Neural progenitor cell (in vitro differentiated cells): ENCODE data around the gene CYFIP1. TPM values are rescaled to one million over a fixed set of nuclear protein-coding genes. Genes with fewer than 3 reads are reported as not detected.

ENCODE experiments used
- DNase-seq: peaks from one replicate; pipeline ENCODE4 v3.0.0-alpha.2; 2016; ENCODE audit warnings: low spot score
- H2AFZ ChIP-seq: fragments of 200-600 bp; sonication (generic); replicated peaks from 2 replicates; pipeline ENCODE4 v1.6.1; 2016; ENCODE audit warnings: antibody characterized with exemption
- H3F3A ChIP-seq: fragments of 200-600 bp; sonication (generic); 2 replicates; pipeline ENCODE4 v1.6.1; 2016; ENCODE audit warnings: antibody characterized with exemption, low read depth
- H3K27ac ChIP-seq: fragments of 200-600 bp; sonication (generic); 2 replicates; pipeline ENCODE4 v1.5.1; 2016; ENCODE audit warnings: mild to moderate bottlenecking
- H3K27me3 ChIP-seq: fragments of 200-600 bp; sonication (generic); 2 replicates; pipeline ENCODE4 v1.6.1; 2016; ENCODE audit warnings: mild to moderate bottlenecking, moderate library complexity
- H3K36me3 ChIP-seq: fragments of 200-600 bp; sonication (generic); 2 replicates; pipeline ENCODE4 v1.5.1; 2016
- H3K4me1 ChIP-seq: fragments of 200-600 bp; sonication (generic); 2 replicates; pipeline ENCODE4 v1.6.1; 2016; ENCODE audit warnings: mixed run types
- H3K4me2 ChIP-seq: fragments of 200-600 bp; sonication (generic); 2 replicates; pipeline ENCODE4 v1.6.1; 2016
- H3K4me3 ChIP-seq: fragments of 200-600 bp; sonication (generic); 2 replicates; pipeline ENCODE4 v1.5.1; 2016
- H3K79me2 ChIP-seq: fragments of 200-600 bp; sonication (generic); 2 replicates; pipeline ENCODE4 v1.6.1; 2016; ENCODE audit warnings: low read depth
- H3K9ac ChIP-seq: fragments of 200-600 bp; sonication (generic); 2 replicates; pipeline ENCODE4 v1.6.1; 2016
- H3K9me3 ChIP-seq: fragments of 200-600 bp; sonication (generic); 2 replicates; pipeline ENCODE4 v1.5.1; 2016; ENCODE audit warnings: low read depth
- H4K20me1 ChIP-seq: fragments of 200-600 bp; sonication (generic); 2 replicates; pipeline ENCODE4 v1.6.1; 2016; ENCODE audit warnings: low read depth
- H3K27ac Mint-ChIP-seq: 3 replicates; pipeline ENCODE4 v1.8.0; 2021; ENCODE audit warnings: mixed read lengths
- H3K27me3 Mint-ChIP-seq: 2 replicates; pipeline ENCODE4 v1.8.0; 2022; ENCODE audit warnings: low read depth, mild to moderate bottlenecking, inconsistent platforms, moderate library complexity, mixed read lengths; ENCODE audit not compliant: insufficient read depth
- H3K36me3 Mint-ChIP-seq: 3 replicates; pipeline ENCODE4 v1.8.0; 2021; ENCODE audit warnings: mixed read lengths
- H3K4me1 Mint-ChIP-seq: 3 replicates; pipeline ENCODE4 v1.8.0; 2021; ENCODE audit warnings: mixed read lengths
- H3K4me3 Mint-ChIP-seq: 3 replicates; pipeline ENCODE4 v1.8.0; 2021; ENCODE audit warnings: mild to moderate bottlenecking, moderate library complexity, mixed read lengths
- H3K9me3 Mint-ChIP-seq: 3 replicates; pipeline ENCODE4 v1.8.0; 2020; ENCODE audit warnings: mixed read lengths
- EZH2 ChIP-seq: fragments of 200-600 bp; sonication (generic); IDR thresholded peaks from 2 replicates; pipeline ENCODE4 v1.6.1; 2017; ENCODE audit warnings: antibody characterized with exemption, mild to moderate bottlenecking, moderate library complexity
- EZH2phosphoT487 ChIP-seq: fragments of 200-600 bp; sonication (generic); IDR thresholded peaks from 2 replicates; pipeline ENCODE4 v1.6.1; 2017; ENCODE audit warnings: antibody characterized with exemption
- total RNA-seq: library from RNA; depleted of rRNA; stranded (reverse); fragments of >200 nt; gene quantifications from 2 replicates; pipeline ENCODE4 v1.2.3, GENCODE V29; 2015; ENCODE audit warnings: low replicate concordance
- TF ChIP-seq, protein P1 (sequence below): fragments of 200-600 bp; sonication (generic); IDR thresholded peaks from 2 replicates; pipeline ENCODE4 v1.5.1; 2017; ENCODE audit warnings: antibody characterized with exemption, mild to moderate bottlenecking

The CYFIP1 gene
- total RNA-seq, 1 donor from 2014 or later = 94.6 TPM

DNA sequence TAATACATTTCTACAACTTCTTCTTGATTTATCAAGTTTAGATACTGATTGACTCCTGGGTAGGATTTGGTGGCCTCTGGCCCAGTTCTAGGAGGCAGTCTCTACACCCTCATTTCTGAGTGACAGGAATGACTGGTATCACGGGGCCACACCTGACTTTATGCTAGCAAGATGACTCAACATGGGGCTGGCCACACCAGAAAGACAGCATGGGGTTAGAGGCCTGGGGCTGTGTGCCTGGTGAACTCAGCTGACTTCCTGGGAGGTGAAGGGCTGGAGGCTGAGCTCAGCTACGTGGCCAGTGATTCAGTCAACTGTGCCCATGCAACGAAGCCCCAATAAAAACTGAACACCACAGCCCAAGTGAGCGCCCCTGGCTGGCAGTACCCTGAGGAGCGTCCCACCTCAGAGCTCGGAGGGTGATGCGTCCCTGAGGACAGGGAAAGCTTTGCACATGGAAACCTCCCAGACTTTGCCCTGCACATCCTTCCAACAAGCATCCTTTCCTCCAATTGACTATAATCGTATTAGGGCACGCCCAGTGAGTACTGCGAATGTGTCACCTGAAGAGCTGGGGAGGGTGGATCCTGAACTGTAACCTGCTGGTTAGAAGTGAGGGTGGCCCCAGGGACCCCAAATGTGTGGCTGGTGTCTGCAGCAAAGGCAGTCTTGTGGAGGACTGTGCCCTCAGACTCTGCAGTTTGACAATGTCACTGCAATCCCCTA, 84.5 kb downstream of the CYFIP1 start:
- no peak overlapping the region for H3K27ac Mint-ChIP-seq

DNA sequence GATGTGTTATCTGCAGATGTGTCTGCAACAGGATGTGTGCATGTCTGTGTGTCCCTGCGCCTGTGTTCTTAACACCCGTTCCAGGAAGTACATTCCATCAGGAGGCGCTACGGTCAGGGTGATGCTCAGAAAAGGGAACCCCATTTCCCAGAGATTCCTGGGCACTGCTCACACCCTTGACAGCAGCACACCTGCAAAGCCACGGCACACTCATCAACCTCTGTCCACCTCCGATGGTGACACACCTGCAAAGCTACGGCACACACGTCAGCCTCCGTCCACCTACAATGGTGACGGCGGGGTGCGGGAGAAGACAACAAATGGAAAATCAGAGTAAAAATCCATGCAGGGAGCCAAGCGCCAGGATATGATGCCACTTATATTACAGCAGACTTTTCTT, 86.3 kb downstream of the CYFIP1 start:
- Mint-ChIP-seq H3K27ac (no peak overlapping the region), H3K27me3 (no peaks in the 10 kb centered on the region), H3K9me3 (no peaks in the 10 kb centered on the region), H3K36me3 (peaks cover 13% of the 10 kb centered on the region), H3K4me1 (no peaks in the 10 kb centered on the region), H3K4me3 (no peak overlapping the region)
- Histone ChIP-seq H2AFZ (no peak overlapping the region), H3K27me3 (no peaks in the 10 kb centered on the region), H3K4me1 (no peaks in the 10 kb centered on the region), H3K79me2 (no peaks in the 10 kb centered on the region), H3K27ac (no peak overlapping the region), H3K9ac (no peak overlapping the region), H4K20me1 (no peaks in the 10 kb centered on the region), H3K4me2 (no peak overlapping the region), H3K4me3 (no peak overlapping the region), H3K36me3 (no peaks in the 10 kb centered on the region), H3K9me3 (no peaks in the 10 kb centered on the region), H3F3A (no peaks in the 10 kb centered on the region)
- DNase-seq = no peak
- TF ChIP-seq EZH2 (no peak), EZH2phosphoT487 (no peak)
- TF ChIP-seq, protein P1, sequence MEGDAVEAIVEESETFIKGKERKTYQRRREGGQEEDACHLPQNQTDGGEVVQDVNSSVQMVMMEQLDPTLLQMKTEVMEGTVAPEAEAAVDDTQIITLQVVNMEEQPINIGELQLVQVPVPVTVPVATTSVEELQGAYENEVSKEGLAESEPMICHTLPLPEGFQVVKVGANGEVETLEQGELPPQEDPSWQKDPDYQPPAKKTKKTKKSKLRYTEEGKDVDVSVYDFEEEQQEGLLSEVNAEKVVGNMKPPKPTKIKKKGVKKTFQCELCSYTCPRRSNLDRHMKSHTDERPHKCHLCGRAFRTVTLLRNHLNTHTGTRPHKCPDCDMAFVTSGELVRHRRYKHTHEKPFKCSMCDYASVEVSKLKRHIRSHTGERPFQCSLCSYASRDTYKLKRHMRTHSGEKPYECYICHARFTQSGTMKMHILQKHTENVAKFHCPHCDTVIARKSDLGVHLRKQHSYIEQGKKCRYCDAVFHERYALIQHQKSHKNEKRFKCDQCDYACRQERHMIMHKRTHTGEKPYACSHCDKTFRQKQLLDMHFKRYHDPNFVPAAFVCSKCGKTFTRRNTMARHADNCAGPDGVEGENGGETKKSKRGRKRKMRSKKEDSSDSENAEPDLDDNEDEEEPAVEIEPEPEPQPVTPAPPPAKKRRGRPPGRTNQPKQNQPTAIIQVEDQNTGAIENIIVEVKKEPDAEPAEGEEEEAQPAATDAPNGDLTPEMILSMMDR = no peak

More for the DNA sequence above, 84.5 kb downstream of the CYFIP1 start:
- Mint-ChIP-seq H3K9me3 (no peaks in the 10 kb centered on the region), H3K36me3 (peaks cover 18% of the 10 kb centered on the region), H3K27me3 (no peaks in the 10 kb centered on the region), H3K4me1 (no peaks in the 10 kb centered on the region), H3K4me3 (no peak overlapping the region)
- TF ChIP-seq, protein P1 = no peak
- TF ChIP-seq EZH2phosphoT487 (no peak), EZH2 (no peak)
- Histone ChIP-seq H4K20me1 (no peaks in the 10 kb centered on the region), H3K4me2 (no peak overlapping the region), H3K4me3 (no peak overlapping the region), H3K9me3 (no peaks in the 10 kb centered on the region), H3K79me2 (no peaks in the 10 kb centered on the region), H3K27ac (no peak overlapping the region), H2AFZ (no peak overlapping the region), H3K9ac (no peak overlapping the region), H3K36me3 (no peaks in the 10 kb centered on the region), H3K4me1 (no peaks in the 10 kb centered on the region), H3F3A (no peaks in the 10 kb centered on the region), H3K27me3 (no peaks in the 10 kb centered on the region)
- no peak for DNase-seq

DNA sequence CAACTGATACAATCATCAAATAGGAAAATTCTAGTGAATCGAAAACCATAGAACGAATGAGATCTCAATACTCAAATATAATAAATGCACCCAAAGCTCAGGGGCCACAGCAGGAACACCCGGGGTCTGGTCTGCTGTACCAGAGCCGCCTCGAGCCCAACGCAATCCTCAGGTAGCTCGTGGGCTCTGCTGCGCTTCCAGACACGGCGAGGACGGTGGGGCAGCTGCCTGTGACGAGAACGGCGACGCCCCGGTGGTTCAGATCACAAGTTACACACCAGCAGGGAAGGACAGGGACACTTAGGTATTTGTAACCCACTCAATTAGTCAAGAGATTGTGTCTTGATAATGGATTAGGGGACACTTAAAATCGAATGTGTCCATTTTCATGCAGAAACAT, 87.1 kb downstream of the CYFIP1 start:
- Histone ChIP-seq H3K9ac (no peak overlapping the region), H3K4me3 (no peak overlapping the region)
- no peak overlapping the region for H3K27ac Mint-ChIP-seq

More for the DNA sequence above, 87.1 kb downstream of the CYFIP1 start:
- Histone ChIP-seq H3K79me2 (no peaks in the 10 kb centered on the region), H3F3A (no peaks in the 10 kb centered on the region), H3K36me3 (no peaks in the 10 kb centered on the region), H3K4me2 (no peak overlapping the region), H3K27me3 (no peaks in the 10 kb centered on the region), H3K27ac (no peak overlapping the region), H4K20me1 (no peaks in the 10 kb centered on the region), H3K4me1 (no peaks in the 10 kb centered on the region), H3K9me3 (no peaks in the 10 kb centered on the region), H2AFZ (no peak overlapping the region)
- TF ChIP-seq EZH2phosphoT487 (no peak), EZH2 (no peak)
- TF ChIP-seq, protein P1 = no peak
- Mint-ChIP-seq H3K9me3 (no peaks in the 10 kb centered on the region), H3K4me1 (no peaks in the 10 kb centered on the region), H3K27me3 (no peaks in the 10 kb centered on the region), H3K4me3 (no peak overlapping the region), H3K36me3 (peaks cover 13% of the 10 kb centered on the region)
- no peak for DNase-seq
